Sigmoid colon (tissue), 4 donors: ENCODE data around the gene OGFR.

Source experiments
- CTCF ChIP-seq, 4 experiments: fragments of 450-650 bp in 3 of 4; fragments of 200-600 bp in 1 of 4; IDR thresholded peaks; one replicate each; pipeline ENCODE4 v1.5.1; 2016 to 2019; ENCODE audit warnings: antibody characterized with exemption in 4 of 4, mild to moderate bottlenecking in 3 of 4, moderate library complexity in 2 of 4
- EP300 ChIP-seq, 4 donors: sonication (generic); formaldehyde crosslinking; IDR thresholded peaks; one replicate each; pipeline ENCODE4 v1.6.1; 2017; ENCODE audit warnings: antibody characterized with exemption in 4 of 4
- POLR2A ChIP-seq, 2 donors: fragments of 450-650 bp; IDR thresholded peaks; one replicate each; pipeline ENCODE4 v1.6.1; 2016; ENCODE audit warnings: antibody characterized with exemption in 2 of 2, mild to moderate bottlenecking in 2 of 2, moderate library complexity in 2 of 2

- TF ChIP-seq CTCF (IDR thresholded peaks at IDR 0.05) = no peak
- no peak for TF ChIP-seq EP300 (IDR thresholded peaks at IDR 0.05)
- no peak for TF ChIP-seq POLR2A (IDR thresholded peaks at IDR 0.05)
Observed at GRCh38 chr20:62799873-62800272, 4.8 kb upstream of the OGFR start.
